Endodermal cell (in vitro differentiated cells): ENCODE results near the gene TMTC3. TPM values are rescaled to one million over a fixed set of nuclear protein-coding genes. Genes with fewer than 3 reads are reported as not detected.

Experiments
- DNase-seq: peaks from one replicate; pipeline ENCODE4 v3.0.0-alpha.2; 2017
- H3K27ac ChIP-seq: 2 replicates; pipeline ENCODE4 v1.5.1; 2013; ENCODE audit warnings: mild to moderate bottlenecking, low read depth, low read length, moderate library complexity
- H3K27me3 ChIP-seq: 2 replicates; pipeline ENCODE4 v1.6.1; 2013; ENCODE audit warnings: mild to moderate bottlenecking, low read length, moderate library complexity; ENCODE audit not compliant: insufficient read depth, control insufficient read depth, poor library complexity, severe bottlenecking
- H3K36me3 ChIP-seq: 2 replicates; pipeline ENCODE4 v1.7.0; 2013; ENCODE audit warnings: mild to moderate bottlenecking, low read length, moderate library complexity; ENCODE audit not compliant: control insufficient read depth, insufficient read depth
- H3K4me1 ChIP-seq: one replicate; pipeline ENCODE4 v1.7.0; 2013; ENCODE audit warnings: low read length; ENCODE audit not compliant: control insufficient read depth, insufficient read depth
- H3K4me3 ChIP-seq: 2 replicates; pipeline ENCODE4 v1.5.1; 2013; ENCODE audit warnings: mild to moderate bottlenecking, low read length, moderate library complexity
- H3K9ac ChIP-seq: 2 replicates; pipeline ENCODE4 v1.6.1; 2013; ENCODE audit warnings: mild to moderate bottlenecking, low read length, moderate library complexity; ENCODE audit not compliant: poor library complexity, severe bottlenecking; ENCODE audit errors: extremely low read depth
- H3K9me3 ChIP-seq: 2 replicates; pipeline ENCODE4 v1.6.1; 2013; ENCODE audit warnings: mild to moderate bottlenecking, low read length, moderate library complexity; ENCODE audit not compliant: control insufficient read depth
- H3K27ac Mint-ChIP-seq: 2 replicates; pipeline ENCODE4 v1.8.0; 2020; ENCODE audit warnings: mixed read lengths
- H3K27me3 Mint-ChIP-seq: 2 replicates; pipeline ENCODE4 v1.8.0; 2021; ENCODE audit warnings: mild to moderate bottlenecking, mixed read lengths; ENCODE audit not compliant: insufficient read depth
- H3K36me3 Mint-ChIP-seq: 2 replicates; pipeline ENCODE4 v1.8.0; 2020; ENCODE audit warnings: low read depth, mixed read lengths
- H3K4me1 Mint-ChIP-seq: 2 replicates; pipeline ENCODE4 v1.8.0; 2020; ENCODE audit warnings: mixed read lengths
- H3K4me3 Mint-ChIP-seq: 2 replicates; pipeline ENCODE4 v1.8.0; 2020; ENCODE audit warnings: mild to moderate bottlenecking, moderate library complexity, mixed read lengths
- H3K9me3 Mint-ChIP-seq: 2 replicates; pipeline ENCODE4 v1.8.0; 2020; ENCODE audit warnings: mild to moderate bottlenecking, mixed read lengths
- WGBS, 2 experiments: methylation state at CpG; one replicate each; pipeline versions ENCODE4 v1.1.5 to v1.1.7; 2013; ENCODE audit warnings: missing lambda C conversion rate in 2 of 2, mixed read lengths in 1 of 2; ENCODE audit not compliant: insufficient coverage in 1 of 2, insufficient read length in 1 of 2; 5-methylcytosine and 5-hydroxymethylcytosine counted together
- total RNA-seq, 2 donors: library from RNA; stranded (reverse); fragmentation: NEBNext Ultra II Directional in 1 of 2; extraction: Animal tissue kit (Norgen Biotek cat#: 25700) in 1 of 2; gene quantifications; 2 replicates in 1 of 2; 3 replicates in 1 of 2; pipeline ENCODE4 v1.2.1, GENCODE V29; 2021
- TF ChIP-seq, protein P1 (sequence below): fragments of 200-600 bp; sonication (generic); conservative IDR thresholded peaks from 2 replicates; pipeline ENCODE4 v1.5.0; 2021; ENCODE audit warnings: antibody characterized with exemption, mild to moderate bottlenecking

The TMTC3 gene
- total RNA-seq, 2 donors from 2014 or later, result 49.8 to 52.9 TPM

DNA sequence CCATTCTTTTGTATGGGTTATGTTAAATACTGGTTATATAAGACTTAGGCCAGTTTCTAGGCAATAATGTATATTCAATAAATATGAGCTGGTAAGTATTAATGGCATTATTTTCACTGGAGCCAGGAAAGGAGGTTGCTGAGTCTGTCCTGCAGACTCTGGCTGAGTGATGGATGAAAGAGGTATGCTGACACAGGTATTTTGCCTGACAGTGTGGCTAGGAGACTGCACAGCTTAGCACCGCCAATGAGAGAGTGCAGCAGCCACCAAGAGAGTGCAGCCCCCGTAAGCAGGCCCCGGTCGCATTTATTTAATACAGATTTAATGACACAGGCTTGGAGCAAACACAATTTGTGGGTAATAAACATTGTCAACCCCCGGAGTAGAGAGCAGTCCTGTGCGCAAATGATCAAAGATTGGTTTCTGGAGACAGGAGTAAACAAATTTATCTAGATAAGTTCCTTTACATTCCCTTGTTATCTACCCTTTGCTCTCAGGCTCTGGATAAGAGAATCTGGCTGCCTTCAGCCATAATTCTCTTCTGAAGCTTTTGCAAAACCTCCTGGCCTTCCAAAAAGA lies 37.4 kb downstream of the TMTC3 start:
- no peak overlapping the region for H3K9ac ChIP-seq
- H3K36me3 ChIP-seq, result peaks cover 57% of the 10 kb centered on the region
- TF ChIP-seq, protein P1, sequence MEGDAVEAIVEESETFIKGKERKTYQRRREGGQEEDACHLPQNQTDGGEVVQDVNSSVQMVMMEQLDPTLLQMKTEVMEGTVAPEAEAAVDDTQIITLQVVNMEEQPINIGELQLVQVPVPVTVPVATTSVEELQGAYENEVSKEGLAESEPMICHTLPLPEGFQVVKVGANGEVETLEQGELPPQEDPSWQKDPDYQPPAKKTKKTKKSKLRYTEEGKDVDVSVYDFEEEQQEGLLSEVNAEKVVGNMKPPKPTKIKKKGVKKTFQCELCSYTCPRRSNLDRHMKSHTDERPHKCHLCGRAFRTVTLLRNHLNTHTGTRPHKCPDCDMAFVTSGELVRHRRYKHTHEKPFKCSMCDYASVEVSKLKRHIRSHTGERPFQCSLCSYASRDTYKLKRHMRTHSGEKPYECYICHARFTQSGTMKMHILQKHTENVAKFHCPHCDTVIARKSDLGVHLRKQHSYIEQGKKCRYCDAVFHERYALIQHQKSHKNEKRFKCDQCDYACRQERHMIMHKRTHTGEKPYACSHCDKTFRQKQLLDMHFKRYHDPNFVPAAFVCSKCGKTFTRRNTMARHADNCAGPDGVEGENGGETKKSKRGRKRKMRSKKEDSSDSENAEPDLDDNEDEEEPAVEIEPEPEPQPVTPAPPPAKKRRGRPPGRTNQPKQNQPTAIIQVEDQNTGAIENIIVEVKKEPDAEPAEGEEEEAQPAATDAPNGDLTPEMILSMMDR, result no peak
- 88 to 91% methylated on average over 6 of the region's 6 CpGs for WGBS, 2 experiments
- peaks cover 22% of the 10 kb centered on the region for H3K9me3 Mint-ChIP-seq
- DNase-seq, result peak; percentile 19
- no peak overlapping the region for H3K27ac ChIP-seq
- peaks cover 80% of the 10 kb centered on the region for H3K36me3 Mint-ChIP-seq
- no peaks in the 10 kb centered on the region for H3K4me1 ChIP-seq
- H3K27me3 ChIP-seq, result no peaks in the 10 kb centered on the region
- H3K4me3 Mint-ChIP-seq, result no peak overlapping the region
- peak overlapping the region; percentile 19 for H3K27ac Mint-ChIP-seq
- no peaks in the 10 kb centered on the region for H3K27me3 Mint-ChIP-seq
- peaks cover 11% of the 10 kb centered on the region for H3K4me1 Mint-ChIP-seq
- H3K4me3 ChIP-seq, result no peak overlapping the region
- peaks cover 41% of the 10 kb centered on the region for H3K9me3 ChIP-seq

DNA sequence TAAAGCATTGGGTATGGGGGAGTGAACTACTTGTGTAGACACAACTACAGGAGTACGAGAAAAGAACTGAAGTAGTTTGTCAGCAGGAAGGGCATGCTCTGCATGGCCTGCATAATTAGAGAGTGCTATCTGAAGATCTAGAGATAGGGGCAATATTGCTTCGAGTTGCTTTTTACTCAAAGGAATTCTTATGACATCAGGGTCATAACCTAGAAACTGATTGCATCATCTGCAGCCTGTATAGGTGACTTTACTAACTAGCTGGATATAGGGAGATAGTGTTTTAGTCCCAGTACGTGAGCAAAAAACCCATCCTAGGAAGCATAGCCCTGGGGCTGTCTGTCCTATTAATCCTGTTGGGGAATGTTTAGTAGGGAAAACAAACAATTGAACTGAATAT lies 39.8 kb downstream of the TMTC3 start:
- peaks cover 11% of the 10 kb centered on the region for H3K4me1 Mint-ChIP-seq
- DNase-seq, result no peak
- H3K27ac Mint-ChIP-seq, result no peak overlapping the region
- whole genome bisulfite sequencing, 2 experiments, result 78 to 95% methylated on average over 1 to 3 of the region's 3 CpGs
- Histone ChIP-seq H3K27me3 (no peaks in the 10 kb centered on the region), H3K4me3 (no peak overlapping the region), H3K27ac (no peak overlapping the region), H3K4me1 (no peaks in the 10 kb centered on the region), H3K36me3 (peaks cover 48% of the 10 kb centered on the region), H3K9me3 (peaks cover 51% of the 10 kb centered on the region), H3K9ac (no peak overlapping the region)
- no peak overlapping the region for H3K4me3 Mint-ChIP-seq
- TF ChIP-seq, protein P1, result no peak
- H3K36me3 Mint-ChIP-seq, result peaks cover 76% of the 10 kb centered on the region
- peaks cover 33% of the 10 kb centered on the region for H3K9me3 Mint-ChIP-seq
- no peaks in the 10 kb centered on the region for H3K27me3 Mint-ChIP-seq

DNA sequence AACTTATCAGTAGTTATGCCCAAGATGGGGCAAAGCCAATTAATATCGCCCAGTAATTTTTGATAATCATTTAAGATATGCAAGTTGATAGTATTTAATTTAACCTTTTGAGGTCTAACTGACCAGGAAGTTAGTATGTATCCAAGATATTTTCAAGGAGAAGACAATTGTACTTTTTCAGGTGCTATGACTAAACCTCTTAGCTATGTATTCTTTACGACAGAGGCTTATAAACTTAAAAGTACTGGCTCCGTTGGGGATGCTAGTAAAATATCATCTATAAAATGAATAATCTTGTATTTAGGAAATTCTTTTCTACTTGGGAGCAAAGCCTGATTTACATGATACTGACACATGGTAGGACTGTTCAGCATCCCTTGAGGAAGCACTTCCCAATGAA lies 40.3 kb downstream of the TMTC3 start:
- no peak overlapping the region for H3K27ac ChIP-seq
- H3K4me1 ChIP-seq, result no peaks in the 10 kb centered on the region
- H3K9ac ChIP-seq, result no peak overlapping the region
- H3K4me1 Mint-ChIP-seq, result peaks cover 11% of the 10 kb centered on the region
- H3K36me3 ChIP-seq, result peaks cover 48% of the 10 kb centered on the region
- peaks cover 33% of the 10 kb centered on the region for H3K9me3 Mint-ChIP-seq
- peaks cover 72% of the 10 kb centered on the region for H3K36me3 Mint-ChIP-seq
- peaks cover 51% of the 10 kb centered on the region for H3K9me3 ChIP-seq
- WGBS, 2 experiments, result 100% methylated on average over 2 of the region's 3 CpGs; no CpG with 5 or more reads in 1 of the 2 experiments
- no peak overlapping the region for H3K4me3 Mint-ChIP-seq
- H3K27me3 Mint-ChIP-seq, result no peaks in the 10 kb centered on the region
- H3K27me3 ChIP-seq, result no peaks in the 10 kb centered on the region
- no peak overlapping the region for H3K4me3 ChIP-seq
- TF ChIP-seq, protein P1, result no peak
- no peak for DNase-seq
- no peak overlapping the region for H3K27ac Mint-ChIP-seq
